GM12801 (cell line): ENCODE measurements around the gene DDX47.

Experiments used
- TF ChIP-seq, protein P1 (sequence below): IDR thresholded peaks from one replicate; pipeline ENCODE4 v1.5.1; 2011; ENCODE audit warnings: control low read depth; ENCODE audit not compliant: insufficient read length; ENCODE audit errors: extremely low read depth

Gene DDX47

DNA sequence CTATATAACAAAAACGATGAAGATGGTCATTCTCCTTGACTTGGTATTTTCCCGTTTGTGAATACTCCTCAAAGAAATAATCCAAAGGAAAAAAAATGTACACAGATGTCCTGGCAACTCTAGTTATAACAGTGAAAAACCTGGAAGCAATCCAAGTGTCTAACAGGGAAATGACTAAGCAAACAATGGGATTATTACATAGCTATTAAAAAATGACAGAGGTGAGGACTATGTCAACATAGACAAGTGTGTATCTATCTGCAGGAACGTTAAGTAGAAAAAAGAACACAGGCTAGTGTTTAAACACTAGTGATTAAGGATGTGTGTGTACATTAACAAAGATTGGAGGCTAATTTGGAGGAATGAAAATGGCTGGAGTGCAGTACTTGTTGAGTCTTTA is 33.6 kb upstream of the DDX47 start:
- TF ChIP-seq, protein P1, sequence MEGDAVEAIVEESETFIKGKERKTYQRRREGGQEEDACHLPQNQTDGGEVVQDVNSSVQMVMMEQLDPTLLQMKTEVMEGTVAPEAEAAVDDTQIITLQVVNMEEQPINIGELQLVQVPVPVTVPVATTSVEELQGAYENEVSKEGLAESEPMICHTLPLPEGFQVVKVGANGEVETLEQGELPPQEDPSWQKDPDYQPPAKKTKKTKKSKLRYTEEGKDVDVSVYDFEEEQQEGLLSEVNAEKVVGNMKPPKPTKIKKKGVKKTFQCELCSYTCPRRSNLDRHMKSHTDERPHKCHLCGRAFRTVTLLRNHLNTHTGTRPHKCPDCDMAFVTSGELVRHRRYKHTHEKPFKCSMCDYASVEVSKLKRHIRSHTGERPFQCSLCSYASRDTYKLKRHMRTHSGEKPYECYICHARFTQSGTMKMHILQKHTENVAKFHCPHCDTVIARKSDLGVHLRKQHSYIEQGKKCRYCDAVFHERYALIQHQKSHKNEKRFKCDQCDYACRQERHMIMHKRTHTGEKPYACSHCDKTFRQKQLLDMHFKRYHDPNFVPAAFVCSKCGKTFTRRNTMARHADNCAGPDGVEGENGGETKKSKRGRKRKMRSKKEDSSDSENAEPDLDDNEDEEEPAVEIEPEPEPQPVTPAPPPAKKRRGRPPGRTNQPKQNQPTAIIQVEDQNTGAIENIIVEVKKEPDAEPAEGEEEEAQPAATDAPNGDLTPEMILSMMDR = no peak

DNA sequence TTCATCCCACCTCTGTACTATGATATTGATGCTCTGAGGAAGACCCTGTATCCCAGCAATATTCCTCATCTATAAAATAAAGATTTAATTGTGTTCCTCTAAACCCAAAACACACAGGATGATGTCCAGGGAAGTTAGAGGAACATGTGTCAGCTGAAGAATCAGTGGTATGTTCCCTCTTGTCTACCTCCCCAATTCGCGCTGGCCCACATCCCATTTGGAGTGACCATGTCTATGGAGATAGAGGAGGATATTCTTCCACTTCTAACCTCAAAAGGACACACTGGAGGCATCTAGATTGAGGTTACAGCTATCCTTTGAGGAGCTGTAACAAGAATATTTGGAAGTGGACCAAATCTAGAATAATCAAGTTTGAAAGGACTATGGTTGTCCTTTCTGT is 29.0 kb upstream of the DDX47 start:
- TF ChIP-seq, protein P1 = no peak

DNA sequence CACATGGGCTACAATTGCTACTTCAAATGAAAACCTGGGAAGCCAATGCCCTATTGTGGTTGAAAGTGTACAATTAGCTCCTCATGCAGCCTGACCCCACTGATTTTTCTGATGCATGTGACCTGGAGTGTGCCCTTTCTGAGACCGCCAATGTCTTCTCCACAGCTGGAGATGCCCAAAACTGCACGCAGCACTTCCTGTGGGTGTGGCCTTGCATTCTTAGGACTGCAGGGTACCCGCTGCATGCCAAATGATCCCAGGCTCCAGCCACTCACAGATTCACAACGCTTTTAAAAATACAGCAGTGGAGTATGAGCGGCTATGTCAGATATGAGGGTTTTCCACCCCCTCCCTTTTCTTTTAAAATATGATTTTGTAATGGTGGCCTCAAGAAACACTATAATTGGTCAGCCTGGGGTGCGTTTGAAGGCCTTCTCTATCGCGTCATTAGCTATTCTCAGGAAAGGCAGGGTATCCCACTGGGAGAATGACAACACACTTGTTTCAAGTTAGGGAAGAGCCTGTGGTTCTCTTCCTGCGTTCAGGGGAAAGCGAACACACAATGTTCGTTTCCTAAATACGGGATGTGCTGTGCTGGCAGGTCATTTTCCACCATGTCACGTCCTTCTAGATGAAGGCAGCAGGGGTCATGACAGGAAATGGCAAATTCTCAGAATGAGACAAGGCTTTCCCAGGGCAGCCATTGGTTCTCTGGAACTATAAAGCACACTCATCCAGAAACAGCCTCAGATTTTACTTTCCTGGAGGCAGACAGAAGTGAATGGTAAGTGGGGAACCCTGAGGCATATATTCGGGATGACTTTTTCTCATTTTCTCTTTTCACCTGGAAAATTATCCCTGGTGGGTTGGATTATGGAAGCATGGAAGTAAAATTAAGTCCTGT is 28.0 kb upstream of the DDX47 start, which contains the start of gene APOLD1:
Gene APOLD1 (plus strand): TSS at position 749 of the 904 bp plus-strand sequence. CDS start 33 bp downstream, at position 782.
- TF ChIP-seq, protein P1 = no peak

DNA sequence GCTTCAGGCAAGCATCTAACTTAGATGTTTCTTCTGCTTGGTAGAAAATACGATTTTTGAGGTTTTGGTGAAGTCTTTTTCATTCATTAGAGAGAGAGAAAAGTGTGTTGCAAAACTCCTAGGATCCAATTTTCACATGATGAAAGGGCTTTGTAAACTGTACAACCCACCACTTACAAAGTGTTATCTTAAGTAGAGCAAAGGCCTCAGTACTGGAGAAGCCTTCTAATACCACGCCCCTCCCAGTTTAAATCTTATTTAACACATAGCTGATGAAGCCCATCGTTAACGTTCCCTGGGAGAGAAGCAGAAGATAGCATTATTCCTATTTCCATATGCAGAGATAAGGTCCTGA is 26.8 kb upstream of the DDX47 start:
- TF ChIP-seq, protein P1 = no peak

DNA sequence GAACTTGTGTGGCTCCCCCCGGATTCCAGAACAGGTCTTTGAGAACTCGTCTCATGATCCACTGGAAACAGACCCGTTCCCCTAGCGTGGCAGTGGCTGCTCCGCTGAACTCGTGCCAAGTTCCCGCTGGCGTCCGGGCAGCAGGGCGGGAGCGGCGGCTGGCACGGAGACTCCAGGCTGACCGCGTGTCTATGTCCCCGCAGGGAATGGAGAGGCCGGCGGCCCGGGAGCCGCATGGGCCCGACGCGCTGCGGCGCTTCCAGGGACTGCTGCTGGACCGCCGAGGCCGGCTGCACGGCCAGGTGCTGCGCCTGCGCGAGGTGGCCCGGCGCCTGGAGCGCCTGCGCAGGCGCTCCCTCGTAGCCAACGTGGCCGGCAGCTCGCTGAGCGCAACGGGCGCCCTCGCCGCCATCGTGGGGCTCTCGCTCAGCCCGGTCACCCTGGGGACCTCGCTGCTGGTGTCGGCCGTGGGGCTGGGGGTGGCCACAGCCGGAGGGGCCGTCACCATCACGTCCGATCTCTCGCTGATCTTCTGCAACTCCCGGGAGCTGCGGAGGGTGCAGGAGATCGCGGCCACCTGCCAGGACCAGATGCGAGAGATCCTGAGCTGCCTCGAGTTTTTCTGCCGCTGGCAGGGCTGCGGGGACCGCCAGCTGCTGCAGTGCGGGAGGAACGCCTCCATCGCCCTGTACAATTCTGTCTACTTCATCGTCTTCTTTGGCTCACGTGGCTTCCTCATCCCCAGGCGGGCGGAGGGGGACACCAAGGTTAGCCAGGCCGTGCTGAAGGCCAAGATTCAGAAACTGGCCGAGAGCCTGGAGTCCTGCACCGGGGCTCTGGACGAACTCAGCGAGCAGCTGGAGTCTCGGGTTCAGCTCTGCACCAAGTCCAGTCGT is 26.2 kb upstream of the DDX47 start:
- TF ChIP-seq, protein P1 = no peak

DNA sequence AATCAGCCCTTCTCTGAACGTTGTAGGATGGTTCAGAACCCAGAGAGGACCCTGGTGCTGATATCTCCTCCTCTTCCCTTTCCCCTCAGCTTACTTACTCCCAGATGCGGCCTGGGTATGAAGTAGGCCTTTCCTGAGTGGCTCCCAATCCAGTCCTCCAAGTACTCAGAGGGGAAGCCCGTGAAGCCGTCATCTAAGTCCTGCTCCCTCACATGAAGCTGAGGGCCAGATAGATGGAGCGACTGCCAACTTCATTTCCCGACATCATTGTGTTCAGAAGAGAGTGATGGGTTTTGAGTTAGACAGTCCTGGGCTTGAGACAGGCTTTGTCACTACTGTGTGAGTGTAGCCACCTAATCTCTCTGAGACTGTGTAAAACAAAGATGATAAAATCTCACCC is 25.0 kb upstream of the DDX47 start:
- TF ChIP-seq, protein P1 = no peak

DNA sequence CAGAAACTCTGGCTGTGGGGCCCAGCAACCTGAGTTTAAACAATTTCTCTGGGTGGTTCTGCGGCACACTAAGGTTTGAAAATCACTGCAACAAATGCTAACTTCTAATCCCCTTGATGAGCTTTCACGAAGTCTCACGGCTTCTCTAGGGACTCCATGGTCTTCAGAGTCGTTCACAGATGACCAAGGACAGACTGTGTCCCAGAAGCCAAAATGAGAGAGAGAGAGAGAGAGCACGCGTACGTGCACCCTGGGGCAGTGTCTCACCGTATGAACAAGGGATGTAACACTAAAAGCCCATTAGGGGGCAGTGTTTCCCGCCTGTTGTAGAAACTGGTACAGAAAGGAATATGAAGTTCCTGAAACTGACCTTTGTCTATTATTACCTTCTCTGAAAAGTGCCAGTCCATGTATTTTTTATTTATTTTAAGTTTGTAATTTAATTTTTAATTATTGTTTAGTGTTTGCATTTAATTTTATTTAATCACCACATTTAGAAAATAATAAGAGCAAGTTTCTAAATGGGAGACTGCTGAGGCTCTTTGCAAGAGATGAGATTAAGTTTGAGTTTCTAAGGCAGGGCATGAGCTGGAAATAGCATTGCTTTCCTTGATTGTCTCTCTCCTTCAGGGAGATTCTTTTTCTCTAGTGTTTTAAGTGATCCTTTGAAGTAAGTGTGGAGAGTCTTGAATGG is 24.3 kb upstream of the DDX47 start:
- TF ChIP-seq, protein P1 = peak; percentile 19
